HFF-Myc (cell line): ENCODE data around the gene KRTAP20-2.

Source experiments
- DNase-seq: peaks from one replicate; pipeline ENCODE4 v3.0.0-alpha.2; 2011; ENCODE audit warnings: low read depth; ENCODE audit errors: extremely low read depth
- H3K4me3 ChIP-seq: replicated peaks from 2 replicates; pipeline ENCODE4 v1.5.1; 2011; ENCODE audit warnings: low read depth, mild to moderate bottlenecking, control low read depth, low read length
- CTCF ChIP-seq: IDR thresholded peaks from 2 replicates; pipeline ENCODE4 v1.5.1; 2012; ENCODE audit warnings: mild to moderate bottlenecking, low read depth, low read length, control low read depth; ENCODE audit errors: missing control alignments

Gene KRTAP20-2

GRCh38 chr21:30652891-30653290, 17.9 kb downstream of the KRTAP20-2 start:
- TF ChIP-seq CTCF, result no peak
- no peak overlapping the region for H3K4me3 ChIP-seq
- DNase-seq, result no peak

- TF ChIP-seq CTCF, result no peak
- no peak overlapping the region for H3K4me3 ChIP-seq
- DNase-seq, result no peak
Measured at GRCh38 chr21:30668776-30669175, 33.8 kb downstream of the KRTAP20-2 start.

- no peak overlapping the region for H3K4me3 ChIP-seq
- DNase-seq, result no peak
- TF ChIP-seq CTCF, result no peak
Measured at GRCh38 chr21:30672985-30673650, 38.1 kb downstream of the KRTAP20-2 start.

GRCh38 chr21:30674312-30674711, 39.3 kb downstream of the KRTAP20-2 start:
- no peak for DNase-seq
- no peak for TF ChIP-seq CTCF
- no peak overlapping the region for H3K4me3 ChIP-seq

- DNase-seq, result no peak
- no peak overlapping the region for H3K4me3 ChIP-seq
- no peak for TF ChIP-seq CTCF
Measured at GRCh38 chr21:30676737-30677136, 41.7 kb downstream of the KRTAP20-2 start.

GRCh38 chr21:30680586-30680985, 45.6 kb downstream of the KRTAP20-2 start:
- TF ChIP-seq CTCF, result no peak
- no peak for DNase-seq
- H3K4me3 ChIP-seq, result no peak overlapping the region

GRCh38 chr21:30684506-30684905, 49.5 kb downstream of the KRTAP20-2 start:
- DNase-seq, result no peak
- H3K4me3 ChIP-seq, result no peak overlapping the region
- no peak for TF ChIP-seq CTCF
